Activated naive CD8-positive, alpha-beta T cell treated with anti-CD3 and anti-CD28 coated beads, Interleukin-2, amount 50 U/mL, for 16 hours (primary cell): ENCODE results near the gene NCOA1.
"Not testable (repeated sequence)": the region's sequence is repeated elsewhere in the genome, so short reads cannot be mapped to it uniquely, and the experiment has no call there.

ENCODE experiments used
- DNase-seq: peaks from one replicate; pipeline ENCODE4 v3.0.0-alpha.2; 2020; ENCODE audit warnings: low read depth, low spot score

NCOA1 gene

DNA sequence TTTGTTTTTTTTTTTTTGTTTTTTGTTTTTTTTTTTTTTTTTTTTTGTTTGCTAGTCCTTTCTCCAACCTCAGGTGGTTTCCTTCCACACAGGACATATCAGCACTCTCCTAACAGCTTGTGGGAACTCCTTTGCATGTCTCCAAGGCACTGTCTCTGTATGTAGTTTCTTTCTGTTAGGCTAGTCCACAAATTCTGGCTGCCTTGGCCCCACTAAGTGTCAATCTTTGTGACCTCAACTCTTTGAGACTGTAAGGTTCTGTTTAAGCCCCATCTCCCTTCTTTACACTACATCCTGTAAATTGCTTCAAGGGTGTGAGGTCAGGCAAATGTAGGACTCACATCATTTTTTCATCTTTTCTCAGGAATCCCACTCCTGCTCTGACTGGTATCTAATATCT, 85.1 kb downstream of the NCOA1 start:
- no peak for DNase-seq

DNA sequence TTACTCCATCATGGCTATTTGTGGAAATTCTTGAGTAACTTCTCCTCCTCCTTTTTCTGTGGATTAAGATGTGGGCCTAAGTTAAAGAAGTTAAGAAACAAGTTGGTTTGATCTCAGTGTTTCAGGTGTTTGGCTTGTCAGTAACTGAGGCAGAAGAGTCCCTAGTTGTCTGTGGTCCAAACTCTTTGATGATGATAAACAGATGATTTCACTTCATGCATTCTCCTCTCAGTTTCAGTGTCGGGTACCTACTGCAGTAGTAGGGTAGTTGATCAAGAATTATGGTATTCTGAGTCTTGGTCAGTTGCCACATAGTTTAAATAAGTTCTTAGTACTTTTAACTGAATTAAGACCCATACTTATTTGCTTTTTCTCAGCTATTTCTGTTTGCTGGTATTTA, 85.6 kb downstream of the NCOA1 start:
- DNase-seq: no peak

DNA sequence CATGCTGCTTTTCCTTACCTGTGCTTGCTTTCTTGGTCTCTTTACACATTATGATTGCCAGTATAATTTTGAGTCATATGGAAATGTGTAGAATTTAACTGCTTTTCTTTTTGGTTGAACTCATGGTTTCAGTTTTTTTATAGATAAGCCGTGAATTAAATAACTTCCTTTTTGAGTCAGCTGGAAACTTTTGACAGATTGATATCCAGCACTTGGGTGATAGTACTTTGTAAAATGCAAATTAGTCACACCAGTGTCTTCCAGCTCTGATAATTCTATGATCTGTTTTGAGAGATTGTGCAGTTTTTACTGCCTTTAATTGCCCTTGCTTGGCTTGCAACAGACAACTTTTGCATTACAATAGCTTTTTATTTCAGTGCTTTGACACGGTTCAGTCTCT, 86.4 kb downstream of the NCOA1 start:
- DNase-seq: no peak

DNA sequence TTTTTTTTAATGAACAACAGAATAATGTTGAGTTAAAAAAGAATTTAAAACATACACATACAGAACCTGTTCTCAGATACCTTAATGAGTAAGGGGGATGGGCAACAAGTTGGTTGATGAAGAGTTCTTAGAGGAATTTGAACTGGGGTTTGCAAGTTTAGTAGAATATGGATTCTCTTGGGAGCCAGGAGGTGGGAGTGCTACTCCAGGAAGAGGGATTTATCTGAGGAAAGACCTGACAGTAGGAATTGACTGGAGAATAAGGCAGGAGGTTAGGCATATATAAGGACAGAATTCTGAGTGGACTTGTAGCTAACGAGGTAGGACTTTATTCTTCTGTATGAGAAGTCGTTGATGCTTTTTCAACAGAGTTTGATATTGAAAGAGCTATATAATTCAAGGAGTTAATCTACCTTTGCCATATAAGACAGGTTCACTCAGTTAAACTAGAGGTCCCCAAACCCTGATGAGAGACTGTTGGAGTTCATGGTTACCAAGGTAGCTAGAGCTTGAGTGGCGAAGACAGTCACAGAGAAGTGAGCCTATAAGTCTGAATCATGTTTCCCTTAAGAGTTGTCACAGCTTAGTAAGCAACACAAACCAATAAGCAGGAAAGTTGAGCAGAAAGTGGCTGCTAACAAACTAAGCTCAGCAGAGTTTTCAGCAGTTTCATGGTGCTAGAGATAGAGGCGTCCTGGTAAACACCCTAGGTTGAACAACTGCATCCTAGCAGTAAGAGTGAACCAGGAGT, 88.2 kb downstream of the NCOA1 start:
- DNase-seq: no peak

- DNase-seq: no peak
Measured at GRCh38 chr2:24580561-24580960, 89.5 kb downstream of the NCOA1 start.

- not testable (repeated sequence) for DNase-seq
Measured at GRCh38 chr2:24581971-24582370, 90.9 kb downstream of the NCOA1 start.

DNA sequence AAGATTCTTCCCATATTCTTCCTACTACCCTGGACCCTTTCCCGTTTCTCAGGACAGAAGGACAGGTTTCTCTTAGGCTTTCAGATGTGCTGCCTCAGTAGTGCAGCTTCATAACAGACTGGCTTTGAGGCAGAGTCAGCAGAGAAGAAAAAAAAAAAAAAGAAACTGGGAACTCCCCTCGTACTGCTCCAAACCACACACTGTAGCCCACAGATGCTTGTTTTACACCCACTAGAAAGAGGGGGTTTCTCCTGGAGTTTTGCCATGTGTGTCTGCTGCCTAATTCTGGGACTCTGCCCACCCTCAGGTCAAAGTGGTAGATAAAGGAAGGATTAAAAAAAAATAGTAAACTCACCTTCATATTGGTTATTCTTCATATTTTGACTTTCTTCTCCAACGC, 95.9 kb downstream of the NCOA1 start:
- no peak for DNase-seq

GRCh38 chr2:24588294-24588693, 97.2 kb downstream of the NCOA1 start:
- DNase-seq: no peak

DNA sequence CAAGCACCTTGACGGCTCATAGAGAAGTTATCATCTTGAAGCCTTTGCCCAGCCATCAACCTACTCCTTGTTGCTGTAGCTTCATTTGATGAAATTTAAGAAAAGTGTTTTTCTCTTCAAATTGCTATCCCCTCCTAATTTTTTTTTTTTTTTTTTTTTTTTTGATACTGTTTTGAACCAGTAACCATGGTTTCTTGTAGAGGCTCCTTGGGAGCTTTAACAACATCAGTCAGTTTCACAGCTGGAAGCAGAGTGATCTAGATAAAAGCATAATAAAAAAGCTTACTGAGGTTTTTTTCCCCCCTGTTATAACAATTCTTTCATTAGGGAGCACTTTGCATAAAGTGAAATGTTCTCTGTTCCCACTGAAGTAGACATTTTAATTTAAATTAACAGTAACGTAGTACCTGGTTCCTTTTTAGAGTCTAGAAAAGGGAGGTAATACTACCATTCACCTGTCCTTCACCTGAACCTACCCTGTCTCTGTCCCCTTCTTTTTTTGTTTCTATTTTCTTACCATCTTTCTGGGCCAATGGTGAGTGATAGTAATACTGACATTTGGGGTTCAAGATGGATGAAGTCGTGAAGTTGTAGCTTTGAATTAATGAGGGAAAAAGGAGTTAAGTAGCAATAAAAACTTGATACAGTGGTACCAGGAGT, 101.5 kb downstream of the NCOA1 start:
- DNase-seq: no peak

DNA sequence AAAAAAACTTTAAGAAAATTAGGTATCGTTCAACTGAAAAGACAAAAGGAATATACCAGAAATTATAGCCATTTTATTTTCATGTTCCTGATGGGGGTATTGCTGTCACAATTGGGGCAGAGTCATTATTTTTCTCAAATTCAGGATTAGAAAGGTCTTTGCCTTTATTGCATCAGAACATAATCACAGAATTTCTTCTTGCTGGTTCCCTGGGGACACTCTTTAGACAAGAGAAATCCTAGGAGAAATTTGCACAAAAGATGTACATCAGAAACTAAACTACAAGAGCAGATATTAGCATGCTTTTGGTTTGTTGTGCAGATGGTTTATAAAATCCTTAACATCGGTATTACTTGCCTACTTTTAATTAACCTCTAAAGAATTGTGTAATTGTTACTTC, 103.2 kb downstream of the NCOA1 start:
- no peak for DNase-seq

- no peak for DNase-seq
Measured at GRCh38 chr2:24597181-24597870, 106.3 kb downstream of the NCOA1 start.

- DNase-seq: not testable (repeated sequence)
Measured at GRCh38 chr2:24600140-24600539, 109.1 kb downstream of the NCOA1 start.

DNA sequence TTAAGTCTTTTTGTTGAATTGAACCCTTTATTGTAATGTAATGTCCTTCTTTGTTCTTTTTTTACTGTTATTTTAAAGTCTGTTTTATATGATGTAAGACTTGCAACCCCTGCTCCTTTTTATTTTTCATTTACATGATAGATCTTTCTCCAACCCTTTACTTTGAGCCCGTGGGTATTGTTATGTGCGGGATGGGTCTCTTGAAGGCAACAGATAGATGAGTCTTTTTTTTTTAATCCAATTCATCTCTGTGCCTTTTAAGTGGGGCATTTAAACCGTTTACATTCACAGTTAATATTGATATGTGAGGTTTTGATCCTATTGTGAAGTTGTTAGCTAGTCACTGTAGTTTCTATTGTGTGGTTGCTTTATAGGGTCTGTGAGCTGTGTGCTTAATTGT, 120.6 kb downstream of the NCOA1 start:
- DNase-seq: no peak

DNA sequence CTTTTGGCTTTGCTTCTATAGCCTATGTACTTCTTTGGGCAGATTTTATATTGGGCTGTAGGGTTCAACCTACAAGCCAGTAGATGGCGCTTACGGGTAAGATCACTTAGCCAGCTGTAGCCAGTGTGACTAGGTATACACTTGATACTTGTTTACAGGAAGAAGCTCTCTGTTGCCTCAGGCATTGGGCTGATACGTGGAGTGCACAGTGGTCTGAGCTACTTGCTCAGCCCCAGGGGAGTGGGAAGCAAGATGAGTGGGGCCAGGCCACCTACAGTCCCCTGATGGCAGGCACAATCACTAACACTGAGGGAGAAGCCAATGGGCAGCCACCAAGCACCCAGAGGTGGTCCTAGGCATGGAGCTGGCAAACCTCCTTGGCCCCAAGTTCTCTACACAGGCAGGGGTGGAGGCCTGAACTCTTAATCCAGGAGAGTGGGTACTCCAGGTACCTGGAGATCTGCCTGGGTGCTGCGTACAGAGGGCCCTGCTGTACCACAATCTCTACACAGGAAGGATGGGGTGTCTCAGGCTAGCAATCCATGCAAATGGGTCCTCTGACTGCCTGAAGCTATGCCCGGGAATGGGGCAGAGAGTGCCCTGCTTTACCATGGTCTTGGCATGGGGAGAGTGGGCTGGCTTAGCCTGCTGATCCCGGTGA, 122.2 kb downstream of the NCOA1 start:
- no peak for DNase-seq

DNA sequence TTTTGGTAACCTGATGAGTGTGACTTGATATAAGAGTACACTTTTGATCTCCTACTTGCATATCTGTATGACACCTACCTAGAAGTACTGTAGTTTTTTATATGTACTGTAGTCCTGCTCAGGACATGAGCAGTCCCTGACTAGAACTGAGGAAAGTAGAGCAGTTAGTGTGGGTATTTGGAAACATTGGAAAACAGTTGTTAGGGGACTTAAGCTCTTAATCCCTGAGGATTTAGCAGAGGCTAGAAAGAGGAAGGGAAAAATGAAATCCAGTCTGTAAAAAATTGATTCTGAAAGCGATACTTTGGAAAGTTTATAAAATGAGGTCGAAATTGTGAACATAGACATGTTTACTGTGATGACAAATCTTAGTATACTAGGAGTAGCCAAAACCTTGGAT, 125.6 kb downstream of the NCOA1 start:
- DNase-seq: no peak

DNA sequence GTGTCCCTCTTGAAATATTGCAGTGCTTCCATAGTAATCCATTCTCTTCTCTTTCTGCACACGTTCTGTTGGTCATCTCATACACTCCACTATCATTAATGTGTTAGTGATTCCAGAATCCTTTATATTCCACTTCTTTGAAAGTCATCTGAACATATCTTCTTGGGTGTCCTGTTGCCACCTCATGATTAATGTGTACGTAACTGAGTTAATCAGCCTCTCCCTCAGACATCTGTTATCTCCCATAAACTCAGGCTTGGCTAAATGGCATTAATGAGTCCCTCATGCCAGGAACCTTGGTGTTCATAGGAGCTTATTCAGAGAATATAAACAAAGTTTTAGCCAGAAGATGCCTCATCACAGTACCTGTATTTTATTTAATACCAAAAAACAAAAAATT, 126.4 kb downstream of the NCOA1 start:
- no peak for DNase-seq

DNA sequence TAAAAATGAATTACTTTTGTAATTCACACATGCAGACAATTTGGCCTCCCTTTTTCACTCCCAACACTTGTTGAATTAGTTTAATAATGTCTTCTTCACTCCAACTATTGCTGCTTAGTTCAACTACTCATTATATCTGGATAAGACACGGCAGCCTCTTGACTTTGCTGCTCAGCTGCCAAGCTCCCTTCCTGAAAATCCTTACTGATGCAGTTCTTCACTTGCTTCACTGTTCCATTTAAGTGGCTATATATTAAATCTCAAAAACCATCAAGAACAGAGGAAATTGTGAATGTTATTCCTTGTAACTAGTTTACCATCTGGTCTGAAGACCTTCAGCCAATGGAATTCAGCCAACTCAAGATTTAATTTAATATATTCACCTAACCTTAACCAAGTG, 127.1 kb downstream of the NCOA1 start:
- DNase-seq: no peak

DNA sequence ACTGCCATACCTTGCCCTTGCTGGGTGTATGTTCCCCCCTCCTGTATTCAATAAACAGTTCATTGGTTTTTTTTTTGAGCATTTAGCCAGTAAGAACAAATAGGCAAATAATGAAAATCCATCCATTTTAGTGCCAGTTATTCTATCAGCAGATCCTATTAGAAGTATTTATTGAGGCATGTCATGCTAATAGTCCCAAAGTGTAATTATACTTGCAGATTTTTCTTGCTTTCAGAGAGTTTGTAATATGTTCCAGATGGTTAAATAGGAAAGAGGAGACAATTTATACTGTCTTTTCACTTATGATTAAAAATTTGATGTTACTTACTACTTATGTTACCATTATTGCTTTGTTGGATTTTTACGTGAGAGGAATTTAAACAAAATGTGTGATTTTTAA, 127.6 kb downstream of the NCOA1 start:
- DNase-seq: no peak

DNA sequence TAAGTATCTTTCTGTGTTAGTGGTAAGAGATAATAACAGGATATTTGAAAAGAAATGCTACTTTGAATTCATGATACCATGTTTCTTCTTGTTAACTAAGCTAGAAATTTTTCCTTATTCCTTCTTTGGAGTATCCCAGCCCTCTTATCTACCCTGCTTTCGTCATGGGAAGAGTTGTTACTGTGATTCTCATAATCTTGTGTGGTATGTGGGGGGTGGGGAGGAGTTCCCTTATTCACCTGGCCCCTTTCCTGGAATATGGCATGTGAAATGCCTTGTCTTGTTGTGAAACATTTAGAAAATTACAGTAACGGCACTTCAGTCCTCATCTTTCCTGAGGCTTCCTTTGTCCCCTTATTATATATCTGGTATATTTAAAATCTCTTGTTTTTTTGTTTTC, 129.9 kb downstream of the NCOA1 start:
- DNase-seq: no peak

- DNase-seq: no peak
Measured at GRCh38 chr2:24621779-24622538, 130.9 kb downstream of the NCOA1 start.

GRCh38 chr2:24623535-24623934, 132.5 kb downstream of the NCOA1 start:
- DNase-seq: no peak

GRCh38 chr2:24625728-24626127, 134.7 kb downstream of the NCOA1 start:
- no peak for DNase-seq
